Measurements from ENCODE around the gene TIMM10.
"Not testable (repeated sequence)": the region's sequence is repeated elsewhere in the genome, so short reads cannot be mapped to it uniquely, and the experiment has no call there.

The TIMM10 gene

GRCh38 chr11:57541169-57541568, 10.6 kb upstream of the TIMM10 start:
- DNase-seq: no peak

- DNase-seq: no peak
Observed at GRCh38 chr11:57539342-57539741, 8.8 kb upstream of the TIMM10 start.

GRCh38 chr11:57536947-57537619, 6.5 kb upstream of the TIMM10 start, which contains the start of gene SMTNL1:
SMTNL1 (plus strand) TSS chr11:57537595; CDS start chr11:57542643, 5,048 bp downstream.
- no peak for DNase-seq

- DNase-seq: not testable (repeated sequence)
Observed at GRCh38 chr11:57534449-57534848, 3.9 kb upstream of the TIMM10 start.

GRCh38 chr11:57530215-57530595, 349 bp downstream of the TIMM10 start:
- DNase-seq: no peak

- no peak for DNase-seq
Observed at GRCh38 chr11:57529012-57529411, 1.5 kb downstream of the TIMM10 start.

GRCh38 chr11:57527056-57527631, 3.4 kb downstream of the TIMM10 start:
- peak; percentile 66 for DNase-seq

- no peak for DNase-seq
Observed at GRCh38 chr11:57523419-57523818, 7.1 kb downstream of the TIMM10 start.

GRCh38 chr11:57521116-57521515, 9.4 kb downstream of the TIMM10 start:
- no peak for DNase-seq

GRCh38 chr11:57516061-57516443, 14.5 kb downstream of the TIMM10 start:
- no peak for DNase-seq

- DNase-seq: no peak
Observed at GRCh38 chr11:57515332-57516060, 15.1 kb downstream of the TIMM10 start, which contains the start of gene SLC43A1. SLC43A1 (minus strand) TSS chr11:57515702; CDS start chr11:57514111, 1,591 bp downstream.

- DNase-seq: peak; percentile 12
Observed at GRCh38 chr11:57514538-57515331, 15.8 kb downstream of the TIMM10 start.

GRCh38 chr11:57513911-57514537, 16.5 kb downstream of the TIMM10 start:
- DNase-seq: no peak

GRCh38 chr11:57513452-57513795, 17.1 kb downstream of the TIMM10 start:
- no peak for DNase-seq

GRCh38 chr11:57512646-57513451, 17.7 kb downstream of the TIMM10 start:
- DNase-seq: no peak

- no peak for DNase-seq
Observed at GRCh38 chr11:57511741-57512430, 18.7 kb downstream of the TIMM10 start.

GRCh38 chr11:57508341-57509170, 22.0 kb downstream of the TIMM10 start:
- DNase-seq: no peak

GRCh38 chr11:57506522-57506921, 24.0 kb downstream of the TIMM10 start:
- no peak for DNase-seq

- DNase-seq: no peak
Observed at GRCh38 chr11:57504511-57504910, 26.0 kb downstream of the TIMM10 start.

- no peak for DNase-seq
Observed at GRCh38 chr11:57502870-57503269, 27.7 kb downstream of the TIMM10 start.

All from NCI-H526 treated with DMSO at 0.1 percent for 48 hours (cell line).